OCI-LY1 (cell line): ENCODE measurements around the gene STAC3.
"Not testable (repeated sequence)": the region's sequence is repeated elsewhere in the genome, so short reads cannot be mapped to it uniquely, and the experiment has no call there.

Experiments used
- H2AFZ ChIP-seq: fragments of 200-600 bp; sonication (generic), shearing (Covaris generic); 2 replicates; pipeline ENCODE4 v1.6.0; 2014; ENCODE audit warnings: antibody characterized with exemption, mild to moderate bottlenecking, low read length
- H3F3A ChIP-seq: fragments of 200-600 bp; sonication (generic), shearing (Covaris generic); 2 replicates; pipeline ENCODE4 v1.6.0; 2014; ENCODE audit warnings: mild to moderate bottlenecking, antibody characterized with exemption, low read length, moderate library complexity; ENCODE audit not compliant: insufficient read depth
- H3K27ac ChIP-seq: fragments of 200-600 bp; sonication (generic); 2 replicates; pipeline ENCODE4 v1.5.1; 2014; ENCODE audit warnings: low read length, mixed run types, mild to moderate bottlenecking, low read depth; ENCODE audit not compliant: poor library complexity, severe bottlenecking
- H3K27me3 ChIP-seq: fragments of 200-600 bp; sonication (generic); 2 replicates; pipeline ENCODE4 v1.6.0; 2014; ENCODE audit warnings: antibody characterized with exemption, mild to moderate bottlenecking, low read length, moderate library complexity; ENCODE audit not compliant: insufficient read depth
- H3K36me3 ChIP-seq: fragments of 200-600 bp; sonication (generic); 2 replicates; pipeline ENCODE4 v1.6.1; 2014; ENCODE audit warnings: mild to moderate bottlenecking, antibody characterized with exemption, low read length, moderate library complexity, mixed read lengths; ENCODE audit not compliant: insufficient read depth
- H3K4me1 ChIP-seq: fragments of 200-600 bp; sonication (generic); 2 replicates; pipeline ENCODE4 v1.5.1; 2014; ENCODE audit warnings: mild to moderate bottlenecking, low read length, moderate library complexity; ENCODE audit not compliant: insufficient read depth, severe bottlenecking
- H3K4me2 ChIP-seq: fragments of 200-600 bp; sonication (generic), shearing (Covaris generic); 2 replicates; pipeline ENCODE4 v1.6.1; 2014; ENCODE audit warnings: low read length
- H3K4me3 ChIP-seq: fragments of 200-600 bp; sonication (generic); 2 replicates; pipeline ENCODE4 v1.5.1; 2014; ENCODE audit warnings: low read length, low read depth, mild to moderate bottlenecking, mixed read lengths; ENCODE audit not compliant: poor library complexity, severe bottlenecking
- H3K79me2 ChIP-seq: fragments of 200-600 bp; shearing (Covaris generic); 2 replicates; pipeline ENCODE4 v1.6.1; 2016; ENCODE audit warnings: mixed run types, low read length, mixed read lengths; ENCODE audit not compliant: insufficient read depth
- H3K9ac ChIP-seq: fragments of 200-600 bp; sonication (generic), shearing (Covaris generic); 2 replicates; pipeline ENCODE4 v1.6.1; 2014; ENCODE audit warnings: mild to moderate bottlenecking, low read length, mixed read lengths
- H3K9me2 ChIP-seq: fragments of 200-600 bp; sonication (generic), shearing (Covaris generic); 2 replicates; pipeline ENCODE4 v1.6.1; 2014; ENCODE audit warnings: low read depth, mild to moderate bottlenecking, low read length, mixed read lengths
- H3K9me3 ChIP-seq: fragments of 200-600 bp; shearing (Covaris generic); 2 replicates; pipeline ENCODE4 v1.6.1; 2014; ENCODE audit warnings: low read length, mixed read lengths
- H4K20me1 ChIP-seq: fragments of 200-600 bp; sonication (generic), shearing (Covaris generic); 2 replicates; pipeline ENCODE4 v1.6.0; 2016; ENCODE audit warnings: mild to moderate bottlenecking, low read length; ENCODE audit not compliant: insufficient read depth
- CTCF ChIP-seq: fragments of 200-600 bp; sonication (generic), shearing (Covaris generic); IDR thresholded peaks from 2 replicates; pipeline ENCODE4 v1.5.1; 2017; ENCODE audit warnings: mild to moderate bottlenecking, antibody characterized with exemption, low read length, moderate library complexity, mixed read lengths
- EZH2 ChIP-seq: fragments of 200-600 bp; sonication (generic), shearing (Covaris generic); IDR thresholded peaks from 2 replicates; pipeline ENCODE4 v1.8.0; 2017; ENCODE audit warnings: borderline replicate concordance, mixed run types, mild to moderate bottlenecking, antibody characterized with exemption, low read length, moderate library complexity, mixed read lengths

Gene STAC3

GRCh38 chr12:57280211-57281062 lies 29.4 kb upstream of the STAC3 start:
- peaks cover 15% of the 10 kb centered on the region for H3K4me1 ChIP-seq
- no peaks in the 10 kb centered on the region for H3K79me2 ChIP-seq
- no peaks in the 10 kb centered on the region for H3K9me2 ChIP-seq
- peak overlapping the region; percentile 27; the same call in 1 of the 2 replicates for H3K9ac ChIP-seq
- H3K36me3 ChIP-seq: peaks cover 30% of the 10 kb centered on the region; the same call in 1 of the 2 replicates
- TF ChIP-seq CTCF (no peak), EZH2 (no peak)
- no peak overlapping the region for H3K4me3 ChIP-seq
- H4K20me1 ChIP-seq: no peaks in the 10 kb centered on the region
- peak overlapping the region; percentile 47 for H3K27ac ChIP-seq
- H3K4me2 ChIP-seq: peak overlapping the region; percentile 32; the same call in 1 of the 2 replicates
- H3F3A ChIP-seq: no peaks in the 10 kb centered on the region
- no peak overlapping the region for H2AFZ ChIP-seq
- H3K9me3 ChIP-seq: no peaks in the 10 kb centered on the region
- H3K27me3 ChIP-seq: no peaks in the 10 kb centered on the region

- H3K27ac ChIP-seq: no peak overlapping the region
- H3K4me2 ChIP-seq: no peak overlapping the region
- H3K79me2 ChIP-seq: no peaks in the 10 kb centered on the region
- no peaks in the 10 kb centered on the region for H4K20me1 ChIP-seq
- no peak overlapping the region for H3K9ac ChIP-seq
- H3K4me1 ChIP-seq: peaks cover 15% of the 10 kb centered on the region
- no peak overlapping the region for H3K4me3 ChIP-seq
- peaks cover 21% of the 10 kb centered on the region; the same call in 1 of the 2 replicates for H3K36me3 ChIP-seq
- TF ChIP-seq CTCF (no peak), EZH2 (no peak)
- H3K27me3 ChIP-seq: no peaks in the 10 kb centered on the region
- H3F3A ChIP-seq: no peaks in the 10 kb centered on the region
- no peak overlapping the region for H2AFZ ChIP-seq
- H3K9me2 ChIP-seq: no peaks in the 10 kb centered on the region
- H3K9me3 ChIP-seq: no peaks in the 10 kb centered on the region
Measured at GRCh38 chr12:57278465-57279381, 27.7 kb upstream of the STAC3 start.

- TF ChIP-seq EZH2 (no peak), CTCF (peak; percentile 75)
- Histone ChIP-seq H3K9me3 (no peaks in the 10 kb centered on the region), H3K79me2 (no peaks in the 10 kb centered on the region), H3K4me3 (no peak overlapping the region), H3K9ac (no peak overlapping the region), H3K4me1 (peaks cover 15% of the 10 kb centered on the region), H2AFZ (no peak overlapping the region), H3K36me3 (peaks cover 15% of the 10 kb centered on the region; the same call in 1 of the 2 replicates), H3F3A (no peaks in the 10 kb centered on the region), H3K27ac (no peak overlapping the region), H4K20me1 (no peaks in the 10 kb centered on the region), H3K9me2 (no peaks in the 10 kb centered on the region), H3K4me2 (no peak overlapping the region), H3K27me3 (no peaks in the 10 kb centered on the region)
Measured at GRCh38 chr12:57276935-57277563, 26.1 kb upstream of the STAC3 start.

- not testable (repeated sequence) for H3K27ac ChIP-seq, H4K20me1 ChIP-seq, H3K79me2 ChIP-seq, H3K9ac ChIP-seq, H3K4me3 ChIP-seq, H3F3A ChIP-seq, H3K9me2 ChIP-seq, H3K27me3 ChIP-seq, H2AFZ ChIP-seq, H3K4me2 ChIP-seq, H3K9me3 ChIP-seq
- peaks cover 15% of the 10 kb centered on the region for H3K4me1 ChIP-seq
- H3K36me3 ChIP-seq: peaks cover 15% of the 10 kb centered on the region; the same call in 1 of the 2 replicates
Measured at GRCh38 chr12:57276233-57276632, 25.2 kb upstream of the STAC3 start.
